BJ (cell line): ENCODE results near the gene PTGES. TPM values are rescaled to one million over a fixed set of nuclear protein-coding genes. Genes with fewer than 3 reads are reported as not detected.
"Not testable (repeated sequence)": the region's sequence is repeated elsewhere in the genome, so short reads cannot be mapped to it uniquely, and the experiment has no call there.

ENCODE experiments used
- CTCF ChIA-PET: fragments of 350-600 bp; formaldehyde crosslinking; extraction: SDS; loops from one replicate; lab custom pipeline; 2021; ENCODE audit warnings: antibody characterized with exemption, inconsistent platforms; lab: Yijun Ruan, JAX
- POLR2A ChIA-PET: fragments of 300-600 bp; sonication (Branson Sonifier 250); formaldehyde crosslinking; extraction: SDS; loops from one replicate; lab custom pipeline; 2021; ENCODE audit warnings: antibody characterized with exemption; lab: Charles Lee
- DNase-seq: peaks from one replicate; pipeline ENCODE4 v3.0.0-alpha.2; 2011; ENCODE audit warnings: low read depth
- H3K27me3 ChIP-seq: 2 replicates; pipeline ENCODE4 v1.6.0; 2011; ENCODE audit warnings: low read length; ENCODE audit not compliant: control insufficient read depth, insufficient read depth
- H3K36me3 ChIP-seq: 2 replicates; pipeline ENCODE4 v1.5.1; 2011; ENCODE audit warnings: low read length; ENCODE audit not compliant: control insufficient read depth, insufficient read depth
- H3K4me3 ChIP-seq: 2 replicates; pipeline ENCODE4 v1.5.1; 2011; ENCODE audit warnings: low read depth, mild to moderate bottlenecking, control low read depth, low read length
- polyA plus RNA-seq: library from polyadenylated mRNA; depleted of rRNA; stranded (reverse); fragments of >200 nt; gene quantifications from 2 replicates; pipeline ENCODE4 v1.2.3, GENCODE V29; 2011
- TF ChIP-seq, protein P1 (sequence below): IDR thresholded peaks from 2 replicates; pipeline ENCODE4 v1.5.1; 2011; ENCODE audit warnings: low read depth, mild to moderate bottlenecking, control low read depth, inconsistent platforms, low read length, moderate library complexity; ENCODE audit not compliant: insufficient read depth

The PTGES gene
- polyA plus RNA-seq, 1 experiment = 16.4 TPM

DNA sequence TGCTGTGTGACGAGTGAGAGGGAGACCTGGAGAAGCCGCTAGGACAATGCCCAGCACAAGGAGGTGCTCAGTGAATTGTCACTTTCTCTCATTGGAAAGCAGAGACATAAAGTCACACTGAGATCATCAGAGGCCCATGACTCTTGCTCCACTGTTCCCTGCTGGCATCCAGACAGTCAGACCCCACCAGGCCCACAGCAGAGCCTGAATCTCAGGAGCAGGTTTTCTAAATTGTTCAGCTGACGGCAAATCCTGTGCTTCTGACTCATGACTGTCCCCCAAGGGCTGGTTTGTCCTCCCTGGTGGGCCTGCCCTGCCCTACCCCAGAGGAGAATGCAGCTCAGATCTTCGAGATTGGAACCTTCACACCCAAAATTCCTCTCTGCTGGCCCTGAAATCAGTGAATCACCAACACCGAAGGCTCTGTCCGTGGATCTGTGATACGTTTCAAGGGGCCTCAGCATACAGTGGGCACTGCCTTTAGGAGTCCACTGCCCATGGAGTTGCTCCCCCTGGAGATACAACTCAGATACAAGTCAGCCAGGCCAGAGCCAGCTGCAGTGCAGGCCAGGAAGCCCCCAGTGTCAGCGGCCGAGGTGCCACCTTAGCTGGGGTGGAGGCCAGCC is 2.7 kb downstream of the PTGES start:
- Histone ChIP-seq H3K27me3 (no peaks in the 10 kb centered on the region), H3K36me3 (peaks cover 1% of the 10 kb centered on the region), H3K4me3 (no peak overlapping the region)
- ChIA-PET CTCF (interaction anchor here (1.1 to 2.3 kb wide), 7 partner anchors 11 to 399 kb away, joined by 3 to 19 read pairs (median 3); no protein-coding TSS in a partner anchor), POLR2A (interaction anchor here (0.5 kb wide), 1 partner anchor 77 kb away, joined by 4 read pairs; no protein-coding TSS in a partner anchor)
- peak; percentile 72 for DNase-seq
- TF ChIP-seq, protein P1, sequence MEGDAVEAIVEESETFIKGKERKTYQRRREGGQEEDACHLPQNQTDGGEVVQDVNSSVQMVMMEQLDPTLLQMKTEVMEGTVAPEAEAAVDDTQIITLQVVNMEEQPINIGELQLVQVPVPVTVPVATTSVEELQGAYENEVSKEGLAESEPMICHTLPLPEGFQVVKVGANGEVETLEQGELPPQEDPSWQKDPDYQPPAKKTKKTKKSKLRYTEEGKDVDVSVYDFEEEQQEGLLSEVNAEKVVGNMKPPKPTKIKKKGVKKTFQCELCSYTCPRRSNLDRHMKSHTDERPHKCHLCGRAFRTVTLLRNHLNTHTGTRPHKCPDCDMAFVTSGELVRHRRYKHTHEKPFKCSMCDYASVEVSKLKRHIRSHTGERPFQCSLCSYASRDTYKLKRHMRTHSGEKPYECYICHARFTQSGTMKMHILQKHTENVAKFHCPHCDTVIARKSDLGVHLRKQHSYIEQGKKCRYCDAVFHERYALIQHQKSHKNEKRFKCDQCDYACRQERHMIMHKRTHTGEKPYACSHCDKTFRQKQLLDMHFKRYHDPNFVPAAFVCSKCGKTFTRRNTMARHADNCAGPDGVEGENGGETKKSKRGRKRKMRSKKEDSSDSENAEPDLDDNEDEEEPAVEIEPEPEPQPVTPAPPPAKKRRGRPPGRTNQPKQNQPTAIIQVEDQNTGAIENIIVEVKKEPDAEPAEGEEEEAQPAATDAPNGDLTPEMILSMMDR = no peak

GRCh38 chr9:129749575-129749974 is 3.3 kb downstream of the PTGES start:
- CTCF ChIA-PET = interaction anchor here (1.4 to 2.3 kb wide), 3 partner anchors 12 to 106 kb away, joined by 3 to 19 read pairs (median 6); no protein-coding TSS in a partner anchor

GRCh38 chr9:129749052-129749451 is 3.8 kb downstream of the PTGES start:
- ChIA-PET CTCF (interaction anchor here (1.4 to 2.3 kb wide), 2 partner anchors 11 to 35 kb away, joined by 6 to 19 read pairs; no protein-coding TSS in a partner anchor), POLR2A (interaction anchor here (0.7 kb wide), 1 partner anchor 55 kb away, joined by 3 read pairs; no protein-coding TSS in a partner anchor)
- not testable (repeated sequence) for H3K27me3 ChIP-seq, H3K4me3 ChIP-seq, DNase-seq, H3K36me3 ChIP-seq

More at GRCh38 chr9:129749575-129749974, 3.3 kb downstream of the PTGES start:
- H3K4me3 ChIP-seq = no peak overlapping the region
- no peaks in the 10 kb centered on the region for H3K27me3 ChIP-seq
- DNase-seq = no peak
- peaks cover 1% of the 10 kb centered on the region for H3K36me3 ChIP-seq
- POLR2A ChIA-PET = interaction anchor here (0.5 to 0.7 kb wide), 2 partner anchors 54 to 76 kb away, joined by 3 to 4 read pairs; no protein-coding TSS in a partner anchor
- TF ChIP-seq, protein P1 = no peak

DNA sequence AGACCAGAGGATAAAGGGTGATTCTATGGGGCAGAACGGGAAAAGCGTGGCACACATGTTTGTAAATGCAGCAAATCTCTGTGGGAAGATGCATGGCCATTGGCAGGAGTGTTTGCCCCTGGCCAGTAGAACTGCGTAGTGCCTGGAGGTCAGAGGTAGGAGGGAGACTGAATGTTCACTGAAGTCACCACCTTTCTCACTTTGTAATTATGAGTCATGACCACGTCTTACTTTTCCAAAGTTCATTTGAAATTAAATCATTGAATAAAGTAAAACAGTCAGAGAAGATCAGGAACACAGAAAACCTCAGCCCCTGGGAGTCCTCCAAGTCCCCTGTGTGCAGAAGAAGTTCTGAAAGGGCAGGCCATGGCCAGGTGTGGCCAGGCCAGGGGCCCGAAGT is 4.6 kb downstream of the PTGES start:
- H3K27me3 ChIP-seq = no peaks in the 10 kb centered on the region
- TF ChIP-seq, protein P1 = no peak
- no peak for DNase-seq
- peaks cover 1% of the 10 kb centered on the region for H3K36me3 ChIP-seq
- H3K4me3 ChIP-seq = no peak overlapping the region
- POLR2A ChIA-PET = no interaction called here
- CTCF ChIA-PET = no interaction called here

GRCh38 chr9:129746092-129746777 is 6.6 kb downstream of the PTGES start:
- no peak for DNase-seq
- CTCF ChIA-PET = interaction anchor here (1.0 to 1.5 kb wide), 2 partner anchors 8 to 37 kb away, joined by 3 to 5 read pairs; no protein-coding TSS in a partner anchor
- Histone ChIP-seq H3K36me3 (peaks cover 1% of the 10 kb centered on the region), H3K27me3 (no peaks in the 10 kb centered on the region), H3K4me3 (no peak overlapping the region)
- POLR2A ChIA-PET = no interaction called here
- TF ChIP-seq, protein P1 = no peak
